ENCODE results near the gene ZNF516.

The ZNF516 gene

DNA sequence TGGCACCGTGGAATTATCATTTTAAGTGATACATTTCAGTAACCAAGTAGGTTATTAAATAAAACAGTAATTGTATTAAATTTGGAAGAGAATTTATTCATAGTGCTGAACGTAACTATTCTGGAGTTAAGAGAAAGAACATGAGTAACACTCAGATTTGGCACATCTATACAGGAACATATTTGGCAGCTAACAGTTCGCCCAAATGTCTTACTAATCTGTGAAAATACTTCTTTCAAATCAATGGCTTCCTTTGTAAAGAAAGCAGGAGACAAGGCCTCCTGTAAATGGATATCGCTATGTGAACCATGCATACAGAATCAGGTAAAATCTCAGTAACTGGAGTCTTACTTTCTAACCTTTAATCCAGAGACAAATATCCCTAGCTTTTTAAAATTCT is 64.4 kb downstream of the ZNF516 start:
- no peak for TF ChIP-seq CTCF (IDR thresholded peaks at IDR 0.05; ENCODE audit: extremely low read depth, missing control alignments)
- DNase-seq (ENCODE audit: low spot score) = no peak

GRCh38 chr18:76429262-76430126 is 65.5 kb downstream of the ZNF516 start:
- DNase-seq (ENCODE audit: low spot score) = no peak
- no peak for TF ChIP-seq CTCF (IDR thresholded peaks at IDR 0.05; ENCODE audit: extremely low read depth, missing control alignments)

DNA sequence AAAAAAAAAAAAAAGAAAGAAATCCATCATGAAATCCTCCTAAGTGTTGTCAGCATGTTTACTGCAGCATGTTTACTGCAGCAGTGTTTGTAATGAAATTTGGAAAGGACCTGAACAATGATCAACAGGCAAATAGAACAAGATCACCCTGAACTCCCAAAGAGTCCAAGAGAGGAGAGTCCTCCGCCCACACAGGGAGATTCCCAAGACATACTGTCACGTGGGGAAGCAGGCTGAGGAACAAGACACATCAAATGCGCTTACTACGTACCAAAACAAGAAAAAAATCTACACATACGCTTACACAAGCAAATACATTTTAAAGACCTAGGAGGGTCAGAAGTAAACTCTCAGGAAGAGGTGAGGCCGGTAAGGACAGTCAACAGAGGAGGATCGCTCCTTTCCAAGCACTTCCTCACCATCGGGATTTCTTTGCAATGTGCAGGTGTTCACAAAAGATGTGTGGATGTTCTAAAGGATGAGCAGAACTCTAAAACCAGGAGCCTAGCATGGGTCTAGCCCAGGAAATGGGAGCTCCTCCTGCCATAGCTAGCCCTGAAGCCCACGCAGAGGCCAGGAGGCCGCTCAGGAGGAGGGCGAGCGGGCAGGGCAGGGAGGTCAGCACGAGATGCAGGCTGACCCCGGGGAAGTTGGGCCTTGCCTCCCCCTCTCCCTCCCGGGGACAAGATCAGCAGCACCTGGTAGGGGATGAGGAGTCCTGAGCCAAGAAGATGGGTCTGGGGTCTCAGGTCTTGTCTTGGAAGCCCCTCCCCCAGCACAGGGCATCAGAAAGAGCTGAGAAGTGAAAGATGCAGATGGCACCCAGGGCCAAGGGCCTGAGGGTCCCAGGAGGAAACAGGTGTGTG is 66.4 kb downstream of the ZNF516 start:
- no peak for DNase-seq (ENCODE audit: low spot score)
- no peak for TF ChIP-seq CTCF (IDR thresholded peaks at IDR 0.05; ENCODE audit: extremely low read depth, missing control alignments)

DNA sequence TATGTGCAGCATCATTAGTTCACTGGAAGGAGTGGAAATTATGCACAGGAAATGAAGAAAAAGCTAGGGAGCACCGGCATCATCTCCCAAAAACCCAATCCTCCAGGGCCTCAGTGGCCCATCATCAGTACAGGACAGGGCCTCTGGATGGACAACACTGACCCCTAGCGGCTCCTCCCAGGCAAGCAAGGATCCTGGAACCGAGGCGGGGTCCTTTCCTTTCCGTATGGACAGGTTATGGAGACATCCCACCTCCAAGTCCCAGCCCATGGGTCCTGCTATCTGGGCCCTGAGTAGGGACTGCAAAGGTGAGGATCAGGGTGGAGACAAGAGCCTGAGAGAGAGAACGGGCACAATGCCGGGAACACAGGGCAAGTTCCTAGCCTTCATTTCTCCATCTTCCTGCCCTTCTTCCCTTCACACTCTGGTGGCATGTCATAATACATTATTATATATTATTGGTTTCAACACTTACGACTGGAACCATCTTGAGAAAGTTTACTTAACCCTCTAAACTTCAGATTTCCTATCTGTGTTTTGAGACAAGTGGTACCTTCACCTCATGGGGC is 68.2 kb downstream of the ZNF516 start:
- DNase-seq (ENCODE audit: low spot score) = no peak
- peak; percentile 33 for TF ChIP-seq CTCF (IDR thresholded peaks at IDR 0.05; ENCODE audit: extremely low read depth, missing control alignments)

GRCh38 chr18:76425146-76426131 is 69.6 kb downstream of the ZNF516 start:
- no peak for DNase-seq (ENCODE audit: low spot score)
- no peak for TF ChIP-seq CTCF (IDR thresholded peaks at IDR 0.05; ENCODE audit: extremely low read depth, missing control alignments)

GRCh38 chr18:76422838-76423237 is 72.2 kb downstream of the ZNF516 start:
- TF ChIP-seq CTCF (IDR thresholded peaks at IDR 0.05; ENCODE audit: extremely low read depth, missing control alignments) = no peak
- no peak for DNase-seq (ENCODE audit: low spot score)

Measured in GM20000 (cell line).